Stimulated activated CD8-positive, alpha-beta memory T cell treated with anti-CD3 and anti-CD28 coated beads, Interleukin-7, amount 100 ng/mL, for 1 hour (primary cell): ENCODE data around the gene LUC7L3.
"Not testable (repeated sequence)": the region's sequence is repeated elsewhere in the genome, so short reads cannot be mapped to it uniquely, and the experiment has no call there.

Experiments
- DNase-seq, 2 donors: peaks; one replicate each; pipeline ENCODE4 v3.0.0-alpha.2; 2020; ENCODE audit warnings: low read depth in 2 of 2

The LUC7L3 gene

DNA sequence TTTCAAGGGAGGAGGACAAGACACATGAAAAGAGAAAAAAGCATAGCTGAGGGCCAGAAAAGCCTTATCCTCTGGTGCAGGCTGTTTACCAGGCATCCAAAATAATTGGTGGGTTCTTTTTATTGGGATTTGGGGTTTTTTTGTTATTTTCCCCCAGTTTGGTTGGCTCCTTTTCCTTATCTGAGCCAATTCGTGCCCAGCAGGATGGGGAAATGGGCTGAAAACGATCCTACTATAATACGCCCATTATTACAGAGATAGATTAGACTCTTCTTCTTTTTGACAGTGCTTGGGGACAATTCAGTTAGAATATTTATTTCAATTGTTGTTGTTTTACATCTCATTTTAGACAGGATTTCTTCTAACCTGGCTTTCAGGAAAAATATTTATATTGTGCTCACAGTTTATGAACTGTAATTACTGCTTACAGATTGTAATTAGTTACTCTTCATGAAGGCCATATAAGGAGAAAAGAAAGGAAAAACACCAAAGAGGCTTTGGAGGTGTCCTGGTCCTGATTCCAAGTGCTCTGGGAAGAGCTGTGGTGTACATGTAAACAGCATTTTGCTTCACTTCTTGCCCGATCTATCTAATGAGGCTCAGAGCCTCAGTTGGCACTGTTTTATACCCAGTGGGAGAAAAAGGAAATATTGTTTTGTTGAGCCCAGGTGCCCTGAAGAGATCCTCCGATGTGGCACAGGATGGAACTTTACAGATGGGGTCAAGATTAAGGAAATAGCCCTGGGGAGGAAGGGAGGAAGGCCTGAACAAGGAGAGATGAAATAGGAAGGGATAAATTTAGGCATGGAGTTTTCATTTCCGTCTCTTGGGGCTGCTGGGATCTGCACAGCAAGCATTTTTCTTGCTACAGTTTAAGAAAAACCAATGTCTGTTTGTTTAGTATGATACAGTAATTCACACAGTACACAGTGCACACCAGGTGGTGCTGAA lies 11.1 kb upstream of the LUC7L3 start:
- DNase-seq = no peak

DNA sequence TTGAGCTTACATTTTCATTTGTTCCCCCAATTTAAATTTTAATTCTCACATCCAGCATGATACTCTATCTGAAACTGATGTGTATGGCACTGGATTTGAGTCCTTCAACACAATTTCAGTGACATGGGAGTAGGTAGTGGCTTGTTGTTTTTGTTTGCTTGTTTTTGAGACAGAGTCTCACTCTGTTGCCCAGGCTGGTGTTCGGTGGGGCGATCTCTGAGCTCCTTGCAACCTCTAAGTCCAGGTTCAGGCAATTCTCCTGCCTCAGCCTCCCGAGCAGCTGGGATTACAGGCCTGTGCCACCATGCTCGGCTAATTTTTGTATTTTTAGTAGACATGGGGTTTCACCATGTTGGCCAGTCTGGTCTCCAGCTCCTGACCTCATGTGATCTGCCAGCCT lies 10.3 kb upstream of the LUC7L3 start:
- DNase-seq = not testable (repeated sequence)

DNA sequence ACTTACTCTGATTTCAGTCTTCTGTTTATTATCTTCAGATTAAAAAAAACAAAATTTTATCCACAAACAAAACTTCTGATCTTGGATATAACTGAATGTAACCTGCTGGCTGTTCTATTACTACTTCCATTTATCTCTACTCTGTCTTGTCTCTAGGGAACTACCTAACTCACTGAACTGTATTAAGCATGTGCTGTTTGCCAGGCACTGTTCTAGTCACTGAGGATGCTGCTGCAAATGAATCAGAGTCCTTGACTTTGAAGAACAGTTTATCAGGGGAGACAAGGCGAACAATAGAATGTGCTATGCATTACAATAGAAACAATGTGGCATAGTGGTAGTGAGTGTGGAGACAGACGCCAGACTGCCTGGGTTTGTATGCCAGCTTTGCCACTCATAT lies 9.4 kb upstream of the LUC7L3 start:
- DNase-seq = no peak

DNA sequence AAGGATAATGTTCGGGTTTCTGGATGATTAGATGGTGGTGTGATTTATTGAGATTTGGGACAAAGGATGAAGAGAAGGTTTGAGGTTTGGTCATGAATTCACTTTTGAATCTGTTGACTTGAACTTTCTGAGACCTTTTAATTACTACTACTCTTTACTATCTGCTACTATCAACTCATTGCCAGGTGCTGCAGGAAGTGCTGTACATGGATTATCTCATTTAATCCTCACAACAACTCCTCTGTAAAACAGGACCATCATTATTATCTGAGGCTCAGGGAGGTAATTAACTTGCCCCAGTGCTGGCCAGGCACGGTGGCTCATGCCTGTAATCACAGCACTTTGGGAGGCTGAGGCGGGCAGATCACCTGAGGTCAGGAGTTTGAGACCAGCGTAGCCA lies 8.8 kb upstream of the LUC7L3 start:
- no peak for DNase-seq

DNA sequence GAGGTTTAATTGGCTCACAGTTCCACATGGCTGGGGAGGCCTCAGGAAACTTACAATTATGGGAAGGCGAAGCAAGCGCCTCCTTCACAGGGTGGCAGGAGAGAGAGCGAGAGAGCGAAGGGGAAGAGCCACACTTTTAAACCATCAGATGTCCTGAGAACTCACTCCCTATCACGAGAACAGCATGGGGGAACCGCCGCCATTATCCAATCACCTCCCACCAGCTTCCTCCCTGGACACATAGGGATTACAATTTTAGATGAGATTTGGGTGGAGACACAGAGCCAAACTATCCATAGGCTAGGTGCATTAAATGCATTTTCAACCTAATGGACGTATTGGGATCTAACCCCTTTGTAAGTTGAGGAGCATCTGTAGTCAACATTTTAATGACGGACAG lies 6.8 kb upstream of the LUC7L3 start:
- no peak for DNase-seq

DNA sequence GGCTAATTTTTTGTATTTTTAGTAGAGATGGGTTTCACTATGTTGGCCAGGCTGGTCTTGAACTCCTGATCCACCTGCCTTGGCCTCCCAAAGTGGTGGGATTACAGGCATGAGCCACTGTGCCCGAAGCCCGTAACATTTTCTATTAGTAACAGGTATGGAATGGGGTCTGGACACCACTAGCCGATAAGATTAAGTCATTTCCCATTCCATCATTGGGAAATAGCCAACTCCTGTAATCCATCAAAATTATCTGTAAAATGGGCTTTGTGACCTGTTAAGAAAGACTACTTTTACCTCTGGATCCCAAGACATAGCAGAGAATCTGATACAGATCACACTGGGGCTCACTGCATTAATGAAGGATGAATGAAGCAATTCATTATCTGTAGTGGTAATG lies 3.9 kb upstream of the LUC7L3 start:
- DNase-seq = no peak

DNA sequence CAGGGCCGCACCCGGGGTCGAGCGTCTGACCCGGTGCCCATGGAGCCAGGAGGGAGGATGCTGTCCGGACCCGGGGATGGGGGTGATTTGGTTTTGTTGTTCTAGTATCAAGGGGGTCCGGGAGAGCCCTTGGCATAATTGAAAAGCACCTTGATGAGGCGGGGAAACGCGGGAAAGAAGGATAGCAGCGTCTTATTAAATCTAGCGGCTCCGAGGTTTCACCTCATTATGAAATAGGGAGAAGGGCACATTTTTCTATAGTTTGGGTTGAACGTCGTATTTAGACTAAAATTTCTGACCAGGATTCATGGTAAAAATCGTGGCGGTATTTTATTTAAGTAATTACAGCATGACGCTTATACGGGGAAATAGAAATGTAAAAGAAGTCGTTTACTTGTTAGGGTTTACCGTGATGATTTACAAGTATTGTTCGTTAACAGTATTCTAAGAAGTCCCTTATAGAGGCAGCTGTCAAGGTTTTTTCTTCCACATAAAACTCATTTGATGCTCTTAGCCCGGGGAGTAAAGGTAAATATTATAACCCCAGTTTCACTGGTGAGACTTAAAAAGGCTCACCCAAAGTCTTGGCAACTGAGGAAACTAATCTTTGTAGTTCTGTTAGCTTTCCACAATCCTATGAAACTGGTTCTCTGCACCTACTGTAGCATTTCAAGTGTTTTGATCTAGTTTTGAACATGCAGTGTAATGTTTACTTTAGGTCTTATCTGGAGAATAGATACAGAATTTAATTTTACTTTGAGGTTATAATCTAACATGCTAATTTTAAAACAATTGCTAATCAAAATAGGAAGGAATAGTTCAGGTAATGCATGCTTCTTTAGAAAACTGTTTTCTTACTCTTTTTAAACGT lies 756 bp downstream of the LUC7L3 start:
- no peak for DNase-seq

DNA sequence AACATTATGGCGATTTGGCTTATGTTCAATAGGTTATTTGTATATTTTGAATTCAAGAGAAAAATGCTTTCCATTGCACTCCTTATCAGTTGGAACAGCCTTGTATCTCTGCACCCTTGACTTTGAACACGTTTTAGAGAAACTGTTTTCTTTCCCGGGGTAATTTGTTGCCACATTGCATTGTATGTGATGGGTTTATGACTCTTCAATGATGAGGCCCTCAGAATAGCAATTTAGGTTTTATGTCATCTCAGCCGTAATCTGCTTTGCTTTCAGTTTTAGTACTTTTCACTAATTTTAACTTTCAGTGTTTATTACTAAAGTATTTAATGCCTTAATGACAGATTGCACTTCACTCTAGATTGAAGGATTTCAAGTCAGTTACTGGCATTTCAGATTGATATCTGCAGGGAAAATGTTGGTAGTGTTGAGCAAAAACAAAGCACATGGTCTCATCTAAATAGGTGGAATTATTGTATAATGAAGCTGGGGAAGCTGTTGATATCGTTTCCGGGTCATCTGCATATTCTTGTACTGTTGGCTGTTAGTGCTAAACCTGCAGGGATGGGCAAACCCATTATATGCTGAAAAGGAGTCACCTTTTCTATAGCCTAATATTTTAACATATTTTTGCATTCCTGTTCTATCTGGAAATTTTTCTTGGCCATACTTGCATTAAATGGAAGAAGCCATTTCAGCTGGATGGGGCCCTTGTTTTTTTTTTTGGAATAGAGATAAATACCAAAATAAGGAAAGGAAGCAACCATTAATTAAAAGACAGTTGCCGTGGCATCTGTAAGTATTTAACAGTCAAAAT lies 2.0 kb downstream of the LUC7L3 start:
- no peak for DNase-seq

DNA sequence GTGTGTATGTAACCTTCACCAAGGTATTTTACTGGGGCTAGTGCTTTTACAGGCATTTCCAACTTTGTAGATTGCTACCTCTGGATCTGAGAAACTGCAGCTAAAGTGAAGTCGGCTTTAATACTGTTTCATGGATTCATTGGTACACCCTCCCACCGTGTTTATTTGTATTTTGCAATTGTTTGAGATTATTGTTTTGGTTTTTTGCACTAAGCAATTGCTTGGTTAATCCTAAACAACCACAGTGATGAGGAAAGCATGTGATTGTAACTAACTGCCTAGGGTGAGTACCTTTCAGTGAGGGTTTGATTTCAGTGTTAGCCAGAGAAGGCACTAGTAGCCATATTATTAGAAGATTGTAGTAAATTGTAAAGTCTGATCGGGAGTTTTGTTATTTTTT lies 3.3 kb downstream of the LUC7L3 start:
- DNase-seq = no peak

DNA sequence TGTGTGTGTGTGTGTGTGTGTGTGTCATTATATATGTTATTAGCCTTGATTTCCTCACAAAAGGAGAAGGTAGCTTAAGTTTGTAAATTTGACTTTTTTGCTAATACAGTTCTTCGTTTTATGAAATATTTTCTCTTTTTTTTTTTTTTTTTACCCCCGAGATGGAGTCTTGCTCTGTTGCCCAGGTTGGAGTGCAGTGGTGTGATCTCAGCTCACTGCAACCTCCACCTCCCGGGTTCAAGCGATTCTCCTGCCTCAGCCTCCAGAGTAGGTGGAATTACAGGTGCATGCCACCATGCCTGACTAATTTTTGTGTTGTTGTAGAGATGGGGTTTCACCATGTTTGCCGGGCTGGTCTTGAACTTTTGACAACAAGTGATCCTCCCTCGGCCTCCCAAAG lies 5.2 kb downstream of the LUC7L3 start:
- not testable (repeated sequence) for DNase-seq

DNA sequence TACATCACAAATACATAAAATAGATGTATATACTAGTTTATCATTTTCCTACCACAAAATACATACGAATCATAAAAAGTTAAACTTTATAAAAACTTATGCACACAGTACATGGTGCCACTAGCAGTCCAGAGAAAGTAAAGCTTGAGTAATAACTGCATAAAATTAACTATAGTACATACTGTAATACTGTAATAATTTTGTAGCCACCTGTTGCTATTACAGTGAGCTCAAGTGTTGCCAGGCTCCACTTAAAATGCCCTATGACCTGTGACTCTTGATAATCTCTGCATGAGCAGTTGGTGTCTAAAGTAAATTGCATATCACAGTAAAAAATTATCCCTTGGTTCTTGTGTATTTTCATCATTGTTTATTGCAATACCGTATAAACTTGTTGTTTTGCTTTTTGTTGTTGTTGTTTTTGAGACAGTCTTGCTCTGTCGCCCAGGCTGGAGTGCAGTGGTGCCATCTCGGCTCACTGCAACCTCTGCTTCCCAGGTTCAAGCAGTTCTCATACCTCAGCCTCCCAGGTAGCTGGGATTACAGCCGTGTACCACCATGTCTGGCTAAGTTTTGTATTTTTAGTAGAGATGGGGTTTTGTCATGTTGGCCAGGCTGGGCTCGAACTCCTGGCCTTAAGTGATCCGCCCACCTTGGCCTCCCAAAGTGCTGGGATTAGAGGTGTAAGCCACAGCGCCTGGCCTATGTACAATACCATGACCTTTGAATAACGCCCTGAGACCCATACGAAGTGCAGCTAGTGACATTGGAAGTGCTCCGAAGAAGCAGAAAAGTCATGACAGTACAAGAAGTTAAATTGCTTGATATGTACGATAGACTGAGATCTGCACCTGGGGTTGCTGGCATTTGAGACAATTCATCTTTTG lies 6.6 kb downstream of the LUC7L3 start:
- no peak for DNase-seq

DNA sequence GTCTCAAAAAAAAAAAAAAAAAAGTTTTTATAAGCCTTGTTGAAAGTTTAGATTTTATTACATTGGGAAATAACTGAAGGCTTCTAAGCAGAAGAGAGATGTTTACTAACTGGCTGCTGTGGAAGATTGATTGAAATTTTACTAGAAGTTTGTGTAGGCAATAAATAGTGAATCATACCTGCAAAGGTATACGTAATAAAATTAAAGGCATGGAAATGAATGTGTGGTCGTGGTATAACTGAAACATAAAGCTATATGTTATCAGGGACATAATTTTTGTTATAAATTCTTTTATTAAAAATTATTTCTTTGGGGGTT lies 8.7 kb downstream of the LUC7L3 start:
- DNase-seq = no peak

DNA sequence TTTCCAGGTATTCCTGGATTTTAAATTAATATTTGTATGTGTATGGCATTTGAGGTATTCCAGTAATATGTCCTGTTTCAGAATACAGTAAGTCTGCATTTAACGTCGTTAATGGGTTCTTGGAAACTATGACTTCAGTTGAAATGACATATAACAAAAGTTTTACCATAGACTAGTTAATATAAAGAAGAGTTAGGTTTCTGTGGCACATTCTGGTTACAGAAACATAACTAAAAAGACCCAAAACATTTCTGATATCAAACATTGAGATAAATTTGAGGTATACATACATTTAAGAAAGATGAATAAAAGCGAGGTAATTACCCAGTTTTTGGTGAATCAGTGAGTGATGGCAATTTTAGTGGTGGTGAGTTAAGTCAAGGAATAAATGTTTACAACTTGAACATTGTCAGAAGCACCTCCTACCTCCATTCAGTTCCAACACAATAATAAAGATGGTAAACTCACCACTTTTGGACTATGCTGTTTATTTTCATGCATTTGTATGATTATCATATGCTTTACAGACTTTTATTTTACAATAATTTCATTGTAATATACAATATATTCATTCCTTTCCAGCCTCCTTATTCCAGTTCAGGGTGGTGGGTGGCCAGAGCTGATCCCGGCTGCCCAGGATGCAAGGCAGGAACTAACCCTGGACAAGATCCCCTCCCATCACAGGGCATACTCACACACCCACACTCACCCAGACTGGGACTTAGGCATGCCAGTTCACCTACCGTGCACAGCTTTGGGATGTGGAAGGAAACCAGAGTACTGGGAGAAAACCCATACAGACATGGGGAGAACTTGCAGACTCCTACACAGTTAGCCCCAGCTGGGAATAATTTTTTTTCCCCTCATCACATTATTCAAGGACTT lies 9.7 kb downstream of the LUC7L3 start:
- no peak for DNase-seq

DNA sequence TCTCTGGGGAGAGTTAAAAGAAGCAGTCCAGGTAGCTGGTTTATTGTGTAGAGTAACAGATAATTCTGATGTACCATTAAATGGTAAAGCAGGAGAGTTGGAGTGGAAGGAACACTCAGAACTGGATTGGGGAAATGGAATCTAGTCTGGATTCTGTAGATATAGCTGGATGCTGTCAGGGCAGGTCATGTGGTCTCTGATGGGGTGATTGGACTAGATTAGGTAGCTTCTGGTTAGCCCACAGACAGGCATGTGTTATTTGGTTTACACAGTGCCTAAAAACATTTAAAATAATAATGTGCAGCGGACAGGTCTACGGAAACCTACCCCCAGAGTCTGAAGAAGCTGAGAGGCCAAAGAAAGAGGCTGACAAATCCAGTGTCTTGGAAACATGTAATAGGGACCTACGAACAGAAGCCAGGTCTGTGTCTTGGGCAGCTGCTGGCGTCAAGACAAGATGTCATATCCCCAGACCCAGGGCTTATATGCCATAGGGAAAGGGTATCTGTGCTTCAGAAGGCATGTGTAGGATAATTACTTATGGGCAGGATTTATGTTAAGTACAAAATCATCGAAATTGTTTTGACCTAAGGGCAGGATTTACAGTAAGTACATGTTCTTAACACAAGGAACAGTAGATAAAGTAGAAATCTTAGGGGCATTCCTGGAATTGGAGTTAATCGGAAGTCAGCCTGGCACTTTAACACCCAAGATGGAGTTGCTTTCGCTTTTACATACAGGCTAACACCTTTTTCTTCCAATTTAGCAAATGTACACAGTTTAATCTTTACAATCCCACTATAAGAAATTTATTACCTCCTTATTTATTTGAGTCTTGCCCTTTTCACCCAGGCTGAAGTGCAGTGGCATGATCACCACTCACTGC lies 12.4 kb downstream of the LUC7L3 start:
- DNase-seq = no peak

DNA sequence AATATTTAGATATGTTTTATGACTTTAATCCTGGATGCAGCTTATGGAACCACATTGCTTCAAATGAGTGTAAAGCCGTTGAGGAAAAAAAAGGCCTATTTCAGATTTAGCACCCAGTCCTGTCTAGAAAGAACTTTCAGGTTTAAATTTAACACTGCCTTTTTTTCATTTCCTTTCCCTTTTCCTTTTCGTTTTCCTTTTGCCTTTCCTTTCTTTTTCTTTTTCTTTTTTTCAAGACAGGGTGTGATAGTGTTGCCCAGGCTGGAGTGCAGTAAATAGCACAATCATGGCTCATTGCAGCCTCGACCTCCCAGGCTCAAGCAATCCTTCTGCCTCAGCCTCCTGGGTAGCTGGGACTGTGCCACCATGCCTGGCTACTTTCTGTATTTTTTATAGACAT lies 15.9 kb downstream of the LUC7L3 start:
- DNase-seq = no peak

DNA sequence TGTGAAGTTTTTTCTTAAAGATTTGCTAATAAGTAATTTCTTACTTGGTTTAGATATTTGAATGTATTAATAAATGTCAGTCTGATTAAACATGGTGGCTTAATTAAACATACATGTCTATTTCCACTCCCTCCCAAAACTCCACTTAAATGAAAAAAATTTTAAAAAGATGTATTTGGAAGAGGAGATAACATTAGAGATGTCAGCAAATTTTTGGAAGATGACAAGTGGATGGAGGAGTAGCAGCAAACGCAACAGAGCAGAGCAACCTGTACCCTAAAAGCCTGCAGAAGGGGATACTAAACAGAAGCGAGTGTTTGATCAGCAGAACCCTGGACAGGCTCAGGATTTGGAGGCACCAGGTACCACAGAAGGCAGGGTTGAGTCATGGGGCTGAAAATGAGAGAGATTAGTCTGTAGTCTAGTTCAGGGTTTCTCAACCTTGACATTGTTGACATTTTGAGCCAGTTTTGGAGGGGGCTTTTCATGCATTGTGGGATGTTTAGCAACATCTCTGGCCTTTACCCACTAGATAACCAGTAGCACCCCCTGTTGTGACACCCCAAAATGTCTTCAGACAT lies 17.8 kb downstream of the LUC7L3 start:
- no peak for DNase-seq

DNA sequence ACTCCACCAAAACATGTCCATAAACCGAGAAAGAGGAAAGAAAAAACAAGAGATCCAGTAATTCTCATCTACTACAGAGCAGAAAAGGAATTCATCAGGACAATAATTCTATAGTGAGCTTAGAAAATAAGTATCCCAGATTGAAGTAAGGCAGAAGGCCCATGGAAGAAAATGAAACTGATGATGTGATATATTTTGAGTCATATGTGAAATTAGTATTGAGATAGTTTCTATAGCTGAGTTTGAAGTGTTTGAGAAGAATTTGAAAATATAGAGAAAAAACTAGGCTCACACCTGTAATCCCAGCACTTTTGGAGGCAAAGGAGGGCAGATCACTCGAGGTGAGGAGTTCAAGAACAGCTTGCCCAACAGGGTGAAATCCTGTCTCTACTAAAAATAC lies 19.7 kb downstream of the LUC7L3 start:
- no peak for DNase-seq

DNA sequence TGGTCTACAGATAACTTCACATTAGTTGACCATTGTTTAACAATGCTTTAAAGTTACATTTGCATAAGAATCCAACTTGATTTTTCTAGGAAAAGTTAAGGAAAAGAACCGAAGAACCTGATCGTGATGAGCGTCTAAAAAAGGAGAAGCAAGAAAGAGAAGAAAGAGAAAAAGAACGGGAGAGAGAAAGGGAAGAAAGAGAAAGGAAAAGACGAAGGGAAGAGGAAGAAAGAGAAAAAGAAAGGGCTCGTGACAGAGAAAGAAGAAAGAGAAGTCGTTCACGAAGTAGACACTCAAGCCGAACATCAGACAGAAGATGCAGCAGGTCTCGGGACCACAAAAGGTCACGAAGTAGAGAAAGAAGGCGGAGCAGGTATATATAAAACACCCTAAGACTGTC lies 26.2 kb downstream of the LUC7L3 start:
- no peak for DNase-seq

DNA sequence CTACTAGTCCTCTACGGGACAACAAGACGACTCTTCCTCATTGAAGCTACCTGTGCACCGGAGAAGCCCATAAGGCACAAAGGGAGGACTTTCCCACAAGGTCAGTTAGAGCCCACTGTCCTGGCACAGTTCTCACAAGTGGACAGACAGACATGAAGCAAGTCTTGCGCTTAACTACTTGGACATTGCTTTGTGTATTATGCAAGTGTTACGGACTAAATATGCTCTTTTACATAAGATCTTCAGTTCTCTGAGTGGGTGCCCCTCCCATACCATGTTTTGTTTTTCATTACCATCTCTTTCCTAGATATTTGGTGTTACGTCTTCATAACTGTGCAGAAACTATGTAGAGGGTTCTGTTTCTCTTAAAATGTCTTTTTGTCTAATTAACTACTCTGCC lies 29.8 kb downstream of the LUC7L3 start:
- DNase-seq = no peak
